Body of pancreas (tissue), 4 donors: ENCODE data around the gene CACNG7.

Experiments used
- POLR2A ChIP-seq, 3 donors: fragments of 450-650 bp; IDR thresholded peaks; one replicate each; pipeline ENCODE4 v1.6.1; 2016; ENCODE audit warnings: antibody characterized with exemption in 3 of 3, mild to moderate bottlenecking in 2 of 3
- TF ChIP-seq, protein P1 (sequence below), 7 experiments: fragments of 450-650 bp in 4 of 7; fragments of 200-600 bp in 3 of 7; sonication (generic) in 3 of 7; IDR thresholded peaks; one replicate each; pipeline ENCODE4 v1.5.1; 2016 to 2019; ENCODE audit warnings: antibody characterized with exemption in 7 of 7

DNA sequence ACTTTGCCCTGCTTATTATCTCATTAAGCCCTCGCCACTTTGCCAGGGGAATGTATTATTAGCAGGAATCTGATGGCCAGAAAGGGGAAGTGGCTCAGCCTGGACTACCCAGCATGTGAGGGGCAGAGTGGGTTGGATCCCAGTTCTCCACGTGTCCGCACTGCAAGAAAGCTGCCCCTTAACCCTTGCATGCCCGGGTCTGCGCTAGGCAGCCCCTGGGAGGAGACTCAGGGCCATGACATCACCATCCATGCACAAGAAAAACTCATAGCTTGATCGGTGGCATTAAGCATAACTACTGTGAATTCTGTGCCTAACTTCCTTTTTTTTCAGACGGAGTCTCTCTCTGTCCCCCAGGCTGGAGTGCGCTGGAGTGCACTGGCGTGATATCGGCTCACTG, 62.6 kb downstream of the CACNG7 start:
- TF ChIP-seq, protein P1, sequence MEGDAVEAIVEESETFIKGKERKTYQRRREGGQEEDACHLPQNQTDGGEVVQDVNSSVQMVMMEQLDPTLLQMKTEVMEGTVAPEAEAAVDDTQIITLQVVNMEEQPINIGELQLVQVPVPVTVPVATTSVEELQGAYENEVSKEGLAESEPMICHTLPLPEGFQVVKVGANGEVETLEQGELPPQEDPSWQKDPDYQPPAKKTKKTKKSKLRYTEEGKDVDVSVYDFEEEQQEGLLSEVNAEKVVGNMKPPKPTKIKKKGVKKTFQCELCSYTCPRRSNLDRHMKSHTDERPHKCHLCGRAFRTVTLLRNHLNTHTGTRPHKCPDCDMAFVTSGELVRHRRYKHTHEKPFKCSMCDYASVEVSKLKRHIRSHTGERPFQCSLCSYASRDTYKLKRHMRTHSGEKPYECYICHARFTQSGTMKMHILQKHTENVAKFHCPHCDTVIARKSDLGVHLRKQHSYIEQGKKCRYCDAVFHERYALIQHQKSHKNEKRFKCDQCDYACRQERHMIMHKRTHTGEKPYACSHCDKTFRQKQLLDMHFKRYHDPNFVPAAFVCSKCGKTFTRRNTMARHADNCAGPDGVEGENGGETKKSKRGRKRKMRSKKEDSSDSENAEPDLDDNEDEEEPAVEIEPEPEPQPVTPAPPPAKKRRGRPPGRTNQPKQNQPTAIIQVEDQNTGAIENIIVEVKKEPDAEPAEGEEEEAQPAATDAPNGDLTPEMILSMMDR (IDR thresholded peaks at IDR 0.05): no peak
- TF ChIP-seq POLR2A (IDR thresholded peaks at IDR 0.05): no peak
